K562 (cell line): Measurements from ENCODE around the gene SAMD11. TPM values are rescaled to one million over a fixed set of nuclear protein-coding genes. Genes with fewer than 3 reads are reported as not detected.

Experiments
- ARID3B ChIP-seq: fragments of 250-450 bp; sonication (Bioruptor Pico); IDR thresholded peaks from 2 replicates; pipeline ENCODE4 v1.4.0; 2020; ENCODE audit warnings: borderline replicate concordance
- ATF1 ChIP-seq, 2 experiments: fragments of 450-650 bp in 1 of 2; IDR thresholded peaks; 2 replicates each; pipeline ENCODE4 v1.6.1; 2016; ENCODE audit warnings: missing compliant biosample characterization in 1 of 2, missing genetic modification characterization in 1 of 2
- ATF4 ChIP-seq: fragments of 450-650 bp; formaldehyde crosslinking; IDR thresholded peaks from 2 replicates; pipeline ENCODE4 v1.4.0; 2022; ENCODE audit warnings: mild to moderate bottlenecking, moderate library complexity
- CBX8 ChIP-seq: fragments of 200-600 bp; sonication (generic); IDR thresholded peaks from 2 replicates; pipeline ENCODE4 v1.6.1; 2012; ENCODE audit warnings: borderline replicate concordance, mixed run types, low read depth, mild to moderate bottlenecking, moderate library complexity, mixed read lengths, low read length, control low read depth, inconsistent platforms; ENCODE audit not compliant: poor library complexity, severe bottlenecking; ENCODE audit errors: extremely low read depth
- CCNT2 ChIP-seq: IDR thresholded peaks from 2 replicates; pipeline ENCODE4 v1.6.1; 2011; ENCODE audit warnings: borderline replicate concordance, low read depth, mild to moderate bottlenecking, moderate library complexity, mixed read lengths, low read length; ENCODE audit not compliant: insufficient read length; ENCODE audit errors: extremely low read depth
- CTBP1 ChIP-seq: fragments of 450-650 bp; IDR thresholded peaks from 2 replicates; pipeline ENCODE4 v1.6.1; 2016; ENCODE audit warnings: borderline replicate concordance
- ELF2 ChIP-seq: fragments of 250-450 bp; sonication (Bioruptor Pico); IDR thresholded peaks from 2 replicates; pipeline ENCODE4 v1.5.0; 2021; ENCODE audit warnings: mild to moderate bottlenecking
- EP400 ChIP-seq: fragments of 450-650 bp; IDR thresholded peaks from 2 replicates; pipeline ENCODE4 v1.6.1; 2017; ENCODE audit warnings: antibody characterized with exemption, mild to moderate bottlenecking, moderate library complexity
- HNRNPK ChIP-seq: fragments of 200-400 bp; formaldehyde crosslinking; IDR thresholded peaks from one replicate; pipeline ENCODE4 v1.6.1; 2018; ENCODE audit warnings: mild to moderate bottlenecking, low read depth, low read length; ENCODE audit not compliant: poor library complexity, severe bottlenecking
- JUNB ChIP-seq: fragments of 450-650 bp; formaldehyde crosslinking; conservative IDR thresholded peaks from 2 replicates; pipeline ENCODE4 v1.4.0; 2020; ENCODE audit warnings: mild to moderate bottlenecking
- KDM4B ChIP-seq, 2 experiments: fragments of 450-650 bp in 1 of 2; sonication (generic) in 1 of 2; IDR thresholded peaks; 2 replicates each; pipeline ENCODE4 v1.6.1; 2016 to 2017; ENCODE audit warnings: borderline replicate concordance in 2 of 2, antibody characterized with exemption in 1 of 2, low read depth in 1 of 2, mild to moderate bottlenecking in 1 of 2
- RCOR1 ChIP-seq, 2 experiments: IDR thresholded peaks; 2 replicates each; pipeline ENCODE4 v1.6.1; 2012; ENCODE audit warnings: low read depth in 2 of 2, low read length in 2 of 2, borderline replicate concordance in 1 of 2, improper control_type of control experiment in 1 of 2
- SAFB ChIP-seq: fragments of 200-400 bp; formaldehyde crosslinking; IDR thresholded peaks from 2 replicates; pipeline ENCODE4 v1.6.1; 2017; ENCODE audit warnings: low read depth, low read length, borderline replicate concordance
- TAF15 ChIP-seq: fragments of 200-400 bp; formaldehyde crosslinking; IDR thresholded peaks from 2 replicates; pipeline ENCODE4 v1.6.1; 2017; ENCODE audit warnings: mild to moderate bottlenecking, low read depth, low read length, moderate library complexity
- TAF7 ChIP-seq: fragments of 450-650 bp; IDR thresholded peaks from 2 replicates; pipeline ENCODE4 v1.6.1; 2016; ENCODE audit warnings: missing genetic modification characterization, missing compliant biosample characterization
- TEAD4 ChIP-seq, 2 experiments: sonication (generic) in 1 of 2; formaldehyde crosslinking in 1 of 2; IDR thresholded peaks; 2 replicates each; pipeline versions ENCODE4 v1.6.1 to v1.8.0; 2012 to 2022; ENCODE audit warnings: borderline replicate concordance in 1 of 2, inconsistent platforms in 1 of 2, low read length in 1 of 2, mild to moderate bottlenecking in 1 of 2, missing genetic modification reagents in 1 of 2
- ZNF143 ChIP-seq: sonication (generic); formaldehyde crosslinking; IDR thresholded peaks from 2 replicates; pipeline ENCODE4 v1.9.0; 2022; ENCODE audit warnings: mild to moderate bottlenecking, missing genetic modification reagents
- ZNF445 ChIP-seq: fragments of 250-450 bp; sonication (Bioruptor Pico); IDR thresholded peaks from 2 replicates; pipeline ENCODE4 v1.4.0; 2020; ENCODE audit warnings: low read depth, mild to moderate bottlenecking, moderate library complexity
- polyA plus RNA-seq, 8 experiments: library from polyadenylated mRNA; depleted of rRNA in 4 of 8; stranded (reverse) in 5 of 8; unstranded in 3 of 8; fragments of >200 nt; fragmentation: Nextera tagmentation in 2 of 8; fragmentation: Illumina TruSeq in 1 of 8; extraction: Ambion mirVana in 2 of 8; extraction: Trizol in 1 of 8; gene quantifications; 2 replicates each; pipeline versions ENCODE4 v1.2.1 to v1.2.3, GENCODE V29; 2011 to 2014; ENCODE audit warnings: inconsistent platforms in 1 of 8, missing spikeins in 1 of 8
- total RNA-seq, 7 experiments: library from RNA; depleted of rRNA in 6 of 7; stranded (reverse); fragments of >200 nt in 6 of 7; fragmentation: Illumina TruSeq in 2 of 7; extraction: Trizol in 2 of 7; gene quantifications; 2 replicates each; pipeline versions ENCODE4 v1.2.1 to v1.2.3, GENCODE V29; 2011 to 2021; ENCODE audit warnings: low replicate concordance in 1 of 7
- TF ChIP-seq, protein P1 (sequence below): sonication (generic); formaldehyde crosslinking; IDR thresholded peaks from 2 replicates; pipeline ENCODE4 v1.8.0; 2022; ENCODE audit warnings: missing genetic modification reagents, mild to moderate bottlenecking, moderate library complexity, borderline replicate concordance
- TF ChIP-seq, protein P2 (sequence below): fragments of 450-650 bp; IDR thresholded peaks from 2 replicates; pipeline ENCODE4 v1.6.1; 2016

The SAMD11 gene
- total and polyA plus RNA-seq, 9 of the 15 experiments (the other 6 are each of a cell fraction or from before 2014, with no cell fraction given), result 0.07 to 0.82 (median 0.11) TPM; not detected in 2

- TF ChIP-seq TEAD4 (IDR thresholded peaks at IDR 0.05; ENCODE audit: low read length) (no peak), TEAD4 (CRISPR knock-in tag; IDR thresholded peaks at IDR 0.05; ENCODE audit: borderline replicate concordance) (peak; percentile 70; the same call in 1 of the 2 replicates), RCOR1 (IDR thresholded peaks at IDR 0.05; ENCODE audit: borderline replicate concordance in 1 of 2, low read depth in 2 of 2, low read length in 2 of 2) (0 out of 4 replicates have a peak, but pooled peaks of 1 of the 2 experiments have one; percentile 11), ARID3B (CRISPR knock-in tag) (no peak), ATF4 (no peak), TAF7 (peak; percentile 64; the same call in 1 of the 2 replicates), SAFB (peak; percentile 43; the same call in 1 of the 2 replicates), ZNF445 (CRISPR knock-in tag) (no peak), KDM4B (IDR thresholded peaks at IDR 0.05; ENCODE audit: borderline replicate concordance in 2 of 2, low read depth in 1 of 2) (0 out of 4 replicates have a peak, but pooled peaks of 1 of the 2 experiments have one; percentile 64), EP400 (peak; percentile 95), ZNF143 (CRISPR knock-in tag) (peak; percentile 77), HNRNPK (peak; percentile 15), TAF15 (no peak), CBX8 (no peak), CCNT2 (peak; percentile 61), CTBP1 (0 out of 2 replicates have a peak, but pooled peaks have one; percentile 14), ELF2 (CRISPR knock-in tag) (peak; percentile 45), ATF1 (CRISPR knock-in tag; IDR thresholded peaks at IDR 0.05) (no peak), ATF1 (tag; IDR thresholded peaks at IDR 0.05) (peak; percentile 83), JUNB (CRISPR knock-in tag) (no peak)
- TF ChIP-seq, protein P1, sequence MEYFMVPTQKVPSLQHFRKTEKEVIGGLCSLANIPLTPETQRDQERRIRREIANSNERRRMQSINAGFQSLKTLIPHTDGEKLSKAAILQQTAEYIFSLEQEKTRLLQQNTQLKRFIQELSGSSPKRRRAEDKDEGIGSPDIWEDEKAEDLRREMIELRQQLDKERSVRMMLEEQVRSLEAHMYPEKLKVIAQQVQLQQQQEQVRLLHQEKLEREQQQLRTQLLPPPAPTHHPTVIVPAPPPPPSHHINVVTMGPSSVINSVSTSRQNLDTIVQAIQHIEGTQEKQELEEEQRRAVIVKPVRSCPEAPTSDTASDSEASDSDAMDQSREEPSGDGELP (CRISPR knock-in tag), result peak; percentile 72; the same call in 1 of the 2 replicates
- TF ChIP-seq, protein P2, sequence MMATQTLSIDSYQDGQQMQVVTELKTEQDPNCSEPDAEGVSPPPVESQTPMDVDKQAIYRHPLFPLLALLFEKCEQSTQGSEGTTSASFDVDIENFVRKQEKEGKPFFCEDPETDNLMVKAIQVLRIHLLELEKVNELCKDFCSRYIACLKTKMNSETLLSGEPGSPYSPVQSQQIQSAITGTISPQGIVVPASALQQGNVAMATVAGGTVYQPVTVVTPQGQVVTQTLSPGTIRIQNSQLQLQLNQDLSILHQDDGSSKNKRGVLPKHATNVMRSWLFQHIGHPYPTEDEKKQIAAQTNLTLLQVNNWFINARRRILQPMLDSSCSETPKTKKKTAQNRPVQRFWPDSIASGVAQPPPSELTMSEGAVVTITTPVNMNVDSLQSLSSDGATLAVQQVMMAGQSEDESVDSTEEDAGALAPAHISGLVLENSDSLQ, result peak; percentile 31; the same call in 1 of the 2 replicates
Measured at GRCh38 chr1:958823-959730, 35.4 kb downstream of the SAMD11 start, which contains the start of gene NOC2L (continued).
